LNCAP (cell line): ENCODE measurements around the gene CEP95.

ENCODE experiments used
- TF ChIP-seq, protein P1 (sequence below): fragments of 450-650 bp; IDR thresholded peaks from 2 replicates; pipeline ENCODE4 v1.5.1; 2017; ENCODE audit warnings: mild to moderate bottlenecking

Gene CEP95

GRCh38 chr17:64491994-64492393 lies 14.8 kb upstream of the CEP95 start:
- TF ChIP-seq, protein P1, sequence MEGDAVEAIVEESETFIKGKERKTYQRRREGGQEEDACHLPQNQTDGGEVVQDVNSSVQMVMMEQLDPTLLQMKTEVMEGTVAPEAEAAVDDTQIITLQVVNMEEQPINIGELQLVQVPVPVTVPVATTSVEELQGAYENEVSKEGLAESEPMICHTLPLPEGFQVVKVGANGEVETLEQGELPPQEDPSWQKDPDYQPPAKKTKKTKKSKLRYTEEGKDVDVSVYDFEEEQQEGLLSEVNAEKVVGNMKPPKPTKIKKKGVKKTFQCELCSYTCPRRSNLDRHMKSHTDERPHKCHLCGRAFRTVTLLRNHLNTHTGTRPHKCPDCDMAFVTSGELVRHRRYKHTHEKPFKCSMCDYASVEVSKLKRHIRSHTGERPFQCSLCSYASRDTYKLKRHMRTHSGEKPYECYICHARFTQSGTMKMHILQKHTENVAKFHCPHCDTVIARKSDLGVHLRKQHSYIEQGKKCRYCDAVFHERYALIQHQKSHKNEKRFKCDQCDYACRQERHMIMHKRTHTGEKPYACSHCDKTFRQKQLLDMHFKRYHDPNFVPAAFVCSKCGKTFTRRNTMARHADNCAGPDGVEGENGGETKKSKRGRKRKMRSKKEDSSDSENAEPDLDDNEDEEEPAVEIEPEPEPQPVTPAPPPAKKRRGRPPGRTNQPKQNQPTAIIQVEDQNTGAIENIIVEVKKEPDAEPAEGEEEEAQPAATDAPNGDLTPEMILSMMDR: no peak

DNA sequence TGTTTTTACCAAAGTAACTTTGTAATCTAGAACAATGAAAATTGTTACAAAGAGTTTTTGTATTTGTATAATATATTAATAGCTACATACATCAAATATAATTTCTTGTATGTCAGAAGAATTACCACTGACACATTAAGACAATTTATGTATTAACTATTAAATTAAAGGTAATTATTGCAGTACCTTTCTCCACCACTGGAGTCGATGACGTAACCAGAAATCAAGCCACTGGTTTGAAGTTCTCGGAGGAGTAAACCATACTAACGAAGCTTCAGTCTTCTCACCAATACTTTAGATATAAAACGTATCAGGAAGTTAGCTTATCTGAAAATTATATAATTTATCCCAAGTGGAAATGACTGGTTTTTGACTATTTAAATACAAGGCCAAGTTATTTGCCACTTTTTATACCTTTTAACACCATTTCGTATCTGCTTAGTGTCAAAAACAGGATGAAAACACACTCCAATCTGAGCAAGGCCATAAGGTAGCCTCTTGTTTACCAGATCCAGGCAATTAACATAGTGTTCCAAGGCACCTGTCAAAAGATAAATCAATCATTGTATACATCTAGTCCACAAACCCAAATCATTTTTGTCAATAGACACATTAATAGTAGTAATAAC lies 14.2 kb upstream of the CEP95 start:
- TF ChIP-seq, protein P1: peak; percentile 40

DNA sequence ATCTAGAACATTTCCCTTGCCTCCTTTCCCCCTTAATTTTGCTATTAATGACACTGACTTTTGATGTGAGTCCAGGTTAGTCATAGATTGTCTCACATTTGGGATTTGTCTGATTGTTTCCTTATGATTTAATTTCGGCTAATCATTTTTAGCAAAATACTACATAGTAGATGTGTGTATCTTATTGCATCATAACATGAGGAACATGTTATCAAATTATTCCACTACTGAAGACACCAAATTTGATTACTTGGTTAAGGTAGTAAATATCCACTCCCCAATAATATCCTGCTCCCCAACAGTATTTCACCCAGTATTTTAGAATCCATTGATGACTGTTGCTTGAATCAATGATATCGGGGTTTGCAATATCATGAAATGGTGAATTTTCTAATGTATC lies 12.7 kb upstream of the CEP95 start:
- TF ChIP-seq, protein P1: no peak

DNA sequence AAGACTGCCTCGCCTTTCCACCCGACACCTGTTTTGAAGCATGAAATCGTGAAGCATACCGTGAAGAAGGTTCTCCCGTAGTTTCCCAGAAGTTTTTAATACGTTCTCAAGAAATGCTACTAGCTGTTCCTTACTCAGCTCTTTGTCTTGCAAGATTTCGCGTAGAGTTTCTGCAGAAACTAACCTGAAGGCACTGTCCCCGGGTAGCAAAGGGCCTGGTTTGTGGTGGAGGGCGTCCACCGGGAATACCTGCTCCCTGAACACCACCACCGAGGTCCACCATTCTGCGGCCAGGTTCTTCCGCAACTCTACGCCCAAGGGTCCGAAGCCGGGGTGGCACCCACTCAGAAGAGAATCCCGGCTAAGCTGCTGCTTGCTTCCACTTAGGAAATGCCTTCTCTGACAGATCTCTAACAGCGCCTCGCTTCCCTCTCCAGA lies 10.4 kb upstream of the CEP95 start:
- TF ChIP-seq, protein P1: no peak

DNA sequence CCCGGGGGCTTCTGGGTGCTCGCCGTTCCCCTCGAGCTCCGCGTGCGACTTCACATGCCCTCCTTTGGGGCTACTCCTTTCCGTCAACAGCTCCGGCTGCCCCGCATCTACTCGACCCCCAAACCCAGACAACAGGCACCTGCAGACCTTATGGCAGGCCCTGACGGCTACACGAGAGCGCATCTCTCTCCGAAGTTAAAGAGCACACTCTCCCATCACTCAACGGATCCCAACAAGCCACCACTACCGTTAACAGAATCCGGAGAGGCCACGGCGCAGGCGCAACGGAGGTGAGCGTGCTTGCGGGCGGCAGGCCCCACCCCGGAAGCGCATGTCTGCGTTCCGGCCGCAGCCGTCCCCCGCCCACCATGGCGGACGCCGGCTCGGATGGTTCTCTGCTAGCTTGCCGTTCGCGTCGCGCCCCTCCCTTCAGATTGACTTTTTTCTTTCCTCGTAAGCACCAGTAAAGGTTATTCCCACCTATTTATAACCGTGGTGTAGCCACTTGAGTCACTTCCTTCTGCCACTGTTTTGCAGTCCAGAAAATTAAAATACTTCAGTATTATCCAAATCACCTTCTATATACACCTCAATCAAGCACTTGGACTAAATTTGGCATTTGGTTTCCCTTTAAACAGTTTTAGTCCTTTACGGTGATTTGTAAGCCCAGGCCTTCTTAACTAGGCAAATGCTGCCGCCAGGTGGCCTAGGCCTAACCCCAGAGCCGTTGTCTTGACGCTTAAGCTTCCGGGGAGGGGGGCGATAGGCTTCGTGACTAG lies 9.8 kb upstream of the CEP95 start, which contains the start of gene POLG2:
Gene POLG2, minus strand, starts transcription at position 269 of the 779 bp plus-strand sequence. Its CDS starts 86 bp downstream, at position 183.
- TF ChIP-seq, protein P1: peak; percentile 46; the same call in 1 of the 2 replicates

DNA sequence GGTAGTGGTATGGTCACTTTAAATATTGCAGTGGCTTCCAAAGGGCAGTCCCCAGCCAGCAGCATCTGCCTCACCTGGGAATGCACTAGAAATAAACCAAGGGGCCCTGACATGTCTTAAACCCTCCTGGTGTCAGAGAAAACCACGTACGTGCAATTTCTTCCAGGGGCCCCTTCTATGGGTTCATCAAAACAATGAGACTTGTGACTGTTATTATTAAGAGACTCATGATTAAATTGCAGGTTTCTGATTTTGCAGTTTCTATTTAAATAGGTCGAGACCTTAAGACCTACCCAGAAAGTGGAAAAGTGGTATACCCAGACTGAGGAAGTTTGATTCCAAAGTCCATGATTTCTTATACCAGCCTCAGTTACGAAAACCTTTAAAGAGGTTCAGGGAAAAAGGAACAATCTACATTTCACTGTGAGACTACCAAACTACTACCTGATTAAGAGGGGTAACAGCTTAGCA lies 9.2 kb upstream of the CEP95 start:
- TF ChIP-seq, protein P1: no peak

DNA sequence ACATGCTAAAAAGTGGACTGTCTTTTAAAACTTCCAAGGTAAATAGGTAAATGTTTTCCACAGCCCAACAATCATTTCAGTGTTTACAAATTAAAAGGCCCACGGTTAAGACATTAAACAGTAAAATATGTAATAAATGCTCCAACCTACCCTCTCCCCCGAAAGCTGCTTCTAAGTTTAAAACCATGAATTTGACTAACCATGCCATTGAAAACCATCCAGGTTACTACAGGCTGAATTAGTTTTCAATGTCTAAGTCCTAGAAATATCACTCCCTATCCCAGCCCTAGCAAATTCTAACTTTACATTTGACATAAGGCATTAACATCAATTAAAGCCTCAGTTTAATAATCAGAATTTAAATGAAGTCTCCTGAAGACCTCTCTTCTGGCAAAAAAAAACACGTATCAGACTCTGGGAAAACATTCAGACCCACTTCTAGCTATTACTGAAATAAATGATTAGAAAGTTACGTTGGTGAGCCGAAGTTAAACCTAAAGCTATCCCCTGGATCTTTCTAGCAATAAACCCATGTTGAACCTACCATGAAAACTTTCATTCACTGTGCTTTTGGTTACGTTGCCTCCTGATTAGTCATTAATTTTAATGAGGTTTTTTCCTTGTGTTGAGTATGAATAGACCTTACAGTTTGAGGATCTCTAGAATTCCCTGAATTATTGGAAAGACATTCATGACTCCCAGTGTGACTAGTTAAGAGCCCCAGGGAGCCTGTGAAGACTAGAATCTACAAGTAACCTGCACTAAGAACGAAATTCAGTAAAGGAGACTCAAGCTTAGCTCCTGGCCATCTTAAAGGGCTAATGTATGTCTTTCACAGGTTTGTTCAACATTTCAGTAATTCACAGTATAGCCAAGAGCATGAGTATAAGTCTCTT lies 8.2 kb upstream of the CEP95 start:
- TF ChIP-seq, protein P1: no peak
